ENCODE measurements around the gene PFN2. TPM values are rescaled to one million over a fixed set of nuclear protein-coding genes. Genes with fewer than 3 reads are reported as not detected.

Gene PFN2
- total RNA-seq, 1 donor = 198 TPM

DNA sequence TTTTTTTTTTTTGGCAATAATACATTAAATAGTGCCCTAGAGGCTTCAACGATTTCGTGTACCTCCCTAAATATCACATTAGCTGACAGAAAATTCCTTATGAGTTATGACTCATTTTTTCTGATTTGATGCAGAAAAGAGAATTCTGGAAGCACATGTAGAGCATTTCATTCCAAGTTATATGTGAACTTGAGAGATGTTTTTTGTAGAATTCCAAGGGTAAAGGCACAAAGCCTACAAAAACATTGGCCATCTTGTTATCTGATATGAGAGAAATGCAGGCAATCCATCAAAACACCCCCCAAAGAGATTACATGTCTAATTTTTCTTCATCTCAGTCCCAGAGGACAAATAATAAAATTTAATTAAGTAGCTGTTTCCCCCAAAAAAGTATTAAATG lies 6.7 kb upstream of the PFN2 start:
- DNase-seq (ENCODE audit: low read depth) = peak; percentile 92
- no peak overlapping the region for H3K4me3 ChIP-seq (ENCODE audit: low read depth, low read length)
- TF ChIP-seq, protein P1, sequence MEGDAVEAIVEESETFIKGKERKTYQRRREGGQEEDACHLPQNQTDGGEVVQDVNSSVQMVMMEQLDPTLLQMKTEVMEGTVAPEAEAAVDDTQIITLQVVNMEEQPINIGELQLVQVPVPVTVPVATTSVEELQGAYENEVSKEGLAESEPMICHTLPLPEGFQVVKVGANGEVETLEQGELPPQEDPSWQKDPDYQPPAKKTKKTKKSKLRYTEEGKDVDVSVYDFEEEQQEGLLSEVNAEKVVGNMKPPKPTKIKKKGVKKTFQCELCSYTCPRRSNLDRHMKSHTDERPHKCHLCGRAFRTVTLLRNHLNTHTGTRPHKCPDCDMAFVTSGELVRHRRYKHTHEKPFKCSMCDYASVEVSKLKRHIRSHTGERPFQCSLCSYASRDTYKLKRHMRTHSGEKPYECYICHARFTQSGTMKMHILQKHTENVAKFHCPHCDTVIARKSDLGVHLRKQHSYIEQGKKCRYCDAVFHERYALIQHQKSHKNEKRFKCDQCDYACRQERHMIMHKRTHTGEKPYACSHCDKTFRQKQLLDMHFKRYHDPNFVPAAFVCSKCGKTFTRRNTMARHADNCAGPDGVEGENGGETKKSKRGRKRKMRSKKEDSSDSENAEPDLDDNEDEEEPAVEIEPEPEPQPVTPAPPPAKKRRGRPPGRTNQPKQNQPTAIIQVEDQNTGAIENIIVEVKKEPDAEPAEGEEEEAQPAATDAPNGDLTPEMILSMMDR (IDR thresholded peaks at IDR 0.05; ENCODE audit: insufficient read depth, low read length) = no peak

DNA sequence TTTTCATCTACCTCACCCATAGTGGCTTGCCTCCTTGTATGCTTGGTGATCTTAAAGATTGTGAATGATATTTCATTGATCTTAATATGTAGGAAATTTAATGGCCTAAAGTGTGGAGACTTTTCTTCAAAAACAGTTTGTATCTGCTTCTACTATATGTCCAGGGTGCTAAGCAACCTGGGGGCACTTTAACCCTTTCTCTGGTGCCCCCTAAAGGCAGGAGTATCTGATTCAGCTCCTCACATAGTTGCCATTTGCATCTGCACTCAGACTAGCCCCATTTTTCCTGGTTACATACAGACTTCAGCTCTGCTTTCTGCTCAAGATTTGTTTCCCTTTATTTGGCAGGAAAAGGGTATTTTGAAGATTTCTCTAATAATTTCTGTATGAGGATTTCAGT lies 5.2 kb upstream of the PFN2 start:
- TF ChIP-seq, protein P1 (IDR thresholded peaks at IDR 0.05; ENCODE audit: insufficient read depth, low read length) = no peak
- no peak for DNase-seq (ENCODE audit: low read depth)

DNA sequence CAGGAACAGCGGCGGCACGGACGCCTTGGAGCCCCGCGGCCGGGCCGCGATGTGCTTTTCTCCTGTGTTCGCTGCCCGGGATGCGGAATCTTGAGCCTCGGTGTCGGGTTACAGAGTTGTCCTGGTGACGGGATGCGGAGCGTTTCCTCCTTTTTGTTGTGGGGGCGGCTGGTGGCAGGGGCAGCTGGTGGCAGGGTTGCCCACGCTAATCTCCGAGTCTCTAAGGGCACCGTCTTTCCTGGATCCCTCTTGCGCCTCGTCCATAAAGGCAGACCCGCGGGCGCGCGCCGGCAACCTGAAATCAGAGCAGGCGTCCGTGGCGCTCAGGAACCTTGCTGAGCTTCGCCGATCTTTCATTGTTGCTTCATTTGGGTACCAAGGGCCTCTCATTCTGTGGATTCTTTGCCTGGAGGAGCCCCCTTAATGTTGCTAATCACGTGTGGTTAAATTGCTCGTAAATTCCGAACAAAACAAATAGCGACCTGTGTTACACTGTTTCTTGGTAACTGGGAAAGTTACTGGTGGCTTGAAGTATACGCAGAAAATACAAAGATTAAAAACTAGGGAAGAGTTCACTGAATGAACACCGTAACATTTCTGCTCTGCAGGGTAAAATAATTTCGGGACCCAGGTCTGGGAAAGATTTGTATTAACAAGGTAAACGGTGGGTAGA lies 844 bp upstream of the PFN2 start:
- TF ChIP-seq, protein P1 (IDR thresholded peaks at IDR 0.05; ENCODE audit: insufficient read depth, low read length) = no peak
- peak overlapping the region; percentile 88 for H3K4me3 ChIP-seq (ENCODE audit: low read depth, low read length)
- peak; percentile 66 for DNase-seq (ENCODE audit: low read depth)

More for the DNA sequence above, 5.2 kb upstream of the PFN2 start:
- no peak overlapping the region for H3K4me3 ChIP-seq (ENCODE audit: low read depth, low read length)

DNA sequence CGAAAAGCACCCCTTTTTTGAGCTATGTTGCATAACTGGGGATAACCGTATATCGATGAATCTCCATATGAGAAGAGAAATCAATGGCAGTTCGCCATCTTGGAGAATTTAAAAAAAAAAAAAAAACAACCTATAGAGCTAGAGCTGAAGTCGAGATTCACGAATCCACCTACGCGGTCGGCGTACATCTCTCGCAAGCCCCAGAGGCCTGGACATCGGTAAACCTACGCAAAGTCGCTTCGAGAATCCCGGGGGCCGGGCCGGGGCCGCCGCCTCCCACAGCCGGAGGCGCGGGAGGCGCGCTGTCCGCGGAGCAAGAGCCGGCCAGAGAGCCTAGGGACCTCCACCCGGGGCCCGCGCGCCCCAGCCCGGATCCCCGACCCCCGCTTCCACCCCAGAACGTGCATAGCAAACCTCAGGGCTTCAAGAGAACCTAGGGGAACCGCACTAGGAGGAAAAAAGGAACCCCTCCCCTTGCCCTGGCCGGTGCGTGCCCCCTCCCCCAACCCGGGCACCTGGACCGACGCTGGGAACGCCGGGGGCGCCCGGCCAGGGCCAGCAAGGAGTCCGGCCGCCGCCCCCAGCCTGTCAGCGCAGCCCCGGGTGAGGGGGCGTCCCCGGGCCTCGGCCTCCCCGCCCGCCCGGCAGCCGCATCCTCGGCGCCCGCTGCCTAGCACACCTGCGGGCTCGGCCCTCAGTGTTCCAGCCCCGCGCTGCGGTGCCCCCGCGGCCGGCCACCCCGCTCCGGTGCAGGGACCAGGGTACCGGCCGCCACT lies 567 bp downstream of the PFN2 start:
- peak overlapping the region; percentile 88 for H3K4me3 ChIP-seq (ENCODE audit: low read depth, low read length)
- TF ChIP-seq, protein P1 (IDR thresholded peaks at IDR 0.05; ENCODE audit: insufficient read depth, low read length) = no peak
- peak; percentile 92 for DNase-seq (ENCODE audit: low read depth)

DNA sequence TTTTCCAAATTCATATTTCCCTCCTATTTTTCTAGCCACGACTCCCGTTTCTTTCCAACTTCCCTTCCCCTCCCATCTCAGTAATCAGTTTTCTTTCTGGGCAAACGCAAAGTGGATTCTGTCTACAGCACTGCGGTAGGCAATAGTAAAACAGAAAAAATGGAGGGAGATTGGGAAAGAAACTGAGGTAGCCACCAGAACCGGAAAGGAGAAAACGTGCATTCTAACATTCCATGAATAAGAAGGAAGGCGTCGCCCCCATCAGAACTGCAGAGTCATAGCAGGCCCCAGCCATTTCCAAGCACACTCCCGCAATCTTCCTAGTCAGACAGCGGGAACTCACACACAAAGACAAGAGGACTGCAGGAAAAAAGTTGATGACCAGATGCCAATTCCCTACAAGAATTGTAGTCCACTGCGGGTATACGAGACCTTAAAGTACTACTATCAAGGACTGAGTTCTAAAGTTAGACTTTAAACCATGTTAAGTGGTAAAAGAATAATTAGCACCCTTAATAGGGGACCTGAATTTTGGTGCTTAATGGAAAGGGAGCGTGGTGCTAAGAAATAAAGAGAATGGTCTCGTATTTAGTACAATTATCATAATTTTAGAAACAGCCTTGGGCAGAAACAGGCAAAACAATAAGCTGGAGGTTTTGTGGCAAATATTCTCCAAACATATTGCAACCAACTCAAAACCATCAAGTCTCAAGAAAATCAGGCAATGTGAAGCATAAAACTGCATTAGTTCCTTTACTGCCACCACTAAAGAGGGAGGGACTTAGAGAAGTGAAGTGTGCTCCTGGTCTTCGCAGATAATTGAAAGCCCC lies 1.4 kb downstream of the PFN2 start:
- peak overlapping the region; percentile 88 for H3K4me3 ChIP-seq (ENCODE audit: low read depth, low read length)
- peak; percentile 90 for DNase-seq (ENCODE audit: low read depth)
- TF ChIP-seq, protein P1 (IDR thresholded peaks at IDR 0.05; ENCODE audit: insufficient read depth, low read length) = peak; percentile 15

DNA sequence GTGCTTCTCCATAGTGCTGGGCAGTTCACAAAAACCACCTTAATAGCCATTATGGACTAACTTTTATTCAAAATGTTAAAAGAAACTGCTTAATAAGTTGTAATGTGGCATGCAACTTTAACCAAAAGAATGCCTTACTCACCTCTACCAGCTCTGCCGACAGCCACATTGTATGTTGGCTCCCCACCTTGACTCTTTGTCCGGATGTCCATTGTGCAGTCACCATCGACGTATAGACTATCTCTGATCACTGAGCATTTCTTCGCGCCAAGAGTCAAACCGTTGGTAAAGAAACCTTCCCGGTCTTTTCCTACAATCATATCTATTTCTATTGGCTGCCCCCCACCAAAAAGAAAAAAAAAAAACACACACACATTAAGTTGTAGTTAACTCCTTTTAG lies 2.5 kb downstream of the PFN2 start:
- peak; percentile 16 for DNase-seq (ENCODE audit: low read depth)
- TF ChIP-seq, protein P1 (IDR thresholded peaks at IDR 0.05; ENCODE audit: insufficient read depth, low read length) = no peak
- peak overlapping the region; percentile 88 for H3K4me3 ChIP-seq (ENCODE audit: low read depth, low read length)

All from fibroblast of the aortic adventitia (primary cell).